T-helper 22 cell (primary cell): ENCODE results near the gene MYOF.
"Not testable (repeated sequence)": the region's sequence is repeated elsewhere in the genome, so short reads cannot be mapped to it uniquely, and the experiment has no call there.

Experiments
- DNase-seq: peaks from one replicate; pipeline ENCODE4 v3.0.0-alpha.2; 2020; ENCODE audit warnings: low read depth

MYOF gene

DNA sequence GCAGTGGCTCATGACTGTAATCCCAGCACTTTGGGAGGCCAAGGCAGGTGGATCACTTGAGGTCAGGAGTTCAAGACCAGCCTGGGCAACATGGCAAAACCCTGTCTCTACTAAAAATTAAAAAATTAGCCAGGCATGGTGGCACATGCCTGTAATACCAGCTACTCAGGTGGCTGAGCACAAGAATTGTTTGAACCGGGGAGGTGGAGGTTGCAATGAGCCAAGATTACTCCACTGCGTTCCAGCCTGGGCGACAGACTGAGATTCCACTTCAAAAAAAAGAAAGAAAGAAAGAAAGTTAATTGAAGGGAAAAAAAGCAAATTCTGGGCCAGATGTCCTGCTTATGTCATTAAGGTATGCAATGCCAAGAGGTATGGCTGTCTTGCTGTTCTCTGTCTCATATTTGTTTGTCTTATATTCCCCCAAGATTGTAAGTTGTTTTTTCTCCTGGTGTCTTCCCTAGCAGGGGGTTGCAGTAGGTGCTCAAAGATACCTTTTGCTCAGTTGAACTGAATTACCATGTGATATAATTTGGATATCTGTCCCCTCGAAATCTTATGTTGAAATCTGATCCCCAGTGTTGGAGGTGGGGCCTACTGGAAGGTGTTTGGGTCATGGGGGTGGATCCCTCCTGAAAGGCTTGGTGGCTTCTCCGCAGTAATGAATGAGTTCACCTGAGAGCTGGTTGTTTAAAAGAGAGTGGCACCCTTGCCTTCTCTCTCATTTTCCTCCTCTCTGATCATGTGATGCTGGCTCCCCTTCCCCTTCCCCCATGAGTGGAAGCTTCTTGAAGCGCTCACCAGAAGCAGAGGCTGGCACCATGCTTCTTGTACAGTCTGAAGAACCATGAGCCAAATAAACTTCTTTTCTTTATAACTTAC lies 60.9 kb downstream of the MYOF start:
- DNase-seq, result no peak

GRCh38 chr10:93420091-93420490 lies 62.0 kb downstream of the MYOF start:
- DNase-seq, result no peak

DNA sequence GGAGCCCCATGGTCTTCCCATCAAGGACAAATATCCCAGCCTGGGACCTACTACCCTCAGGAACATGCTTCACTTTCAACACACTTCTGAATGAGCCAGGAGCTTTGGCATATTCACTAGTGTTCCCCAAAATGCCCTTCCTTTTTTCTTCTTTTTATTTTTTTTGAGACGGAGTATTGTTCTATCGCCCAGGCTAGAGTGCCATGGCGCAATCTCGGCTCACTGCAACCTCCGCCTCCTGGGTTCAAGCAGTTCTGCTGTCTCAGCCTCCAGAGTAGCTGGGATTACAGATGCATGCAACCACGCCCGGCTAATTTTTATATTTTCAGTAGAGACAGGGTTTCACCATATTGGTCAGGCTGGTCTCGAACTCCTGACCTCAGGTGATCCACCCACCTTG lies 63.1 kb downstream of the MYOF start:
- not testable (repeated sequence) for DNase-seq

- DNase-seq, result no peak
These were observed 64.2 kb downstream of the MYOF start for GRCh38 chr10:93417921-93418320.

DNA sequence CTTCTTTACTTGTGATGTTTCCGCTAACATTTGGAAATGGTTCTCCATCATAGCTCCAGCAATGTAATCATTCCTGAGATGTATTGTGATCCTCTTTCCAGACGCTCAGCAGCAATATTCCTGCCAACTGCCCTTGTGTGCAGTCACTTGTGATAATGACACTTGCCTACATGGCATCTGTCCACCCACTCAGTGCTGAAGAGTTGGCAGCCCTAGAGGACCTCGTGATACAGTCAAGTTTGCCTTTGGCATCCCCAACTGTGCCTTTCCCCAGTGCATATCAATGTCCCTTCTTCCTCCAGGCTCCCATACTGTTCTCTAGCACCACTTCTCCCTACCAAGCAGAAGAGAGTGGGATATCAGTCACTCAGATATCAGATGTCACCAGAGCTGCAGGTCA lies 64.9 kb downstream of the MYOF start:
- DNase-seq, result no peak

GRCh38 chr10:93416824-93417223 lies 65.3 kb downstream of the MYOF start:
- DNase-seq, result no peak

GRCh38 chr10:93415693-93416092 lies 66.4 kb downstream of the MYOF start:
- DNase-seq, result no peak

- no peak for DNase-seq
These were observed 68.9 kb downstream of the MYOF start for GRCh38 chr10:93413252-93413689.

DNA sequence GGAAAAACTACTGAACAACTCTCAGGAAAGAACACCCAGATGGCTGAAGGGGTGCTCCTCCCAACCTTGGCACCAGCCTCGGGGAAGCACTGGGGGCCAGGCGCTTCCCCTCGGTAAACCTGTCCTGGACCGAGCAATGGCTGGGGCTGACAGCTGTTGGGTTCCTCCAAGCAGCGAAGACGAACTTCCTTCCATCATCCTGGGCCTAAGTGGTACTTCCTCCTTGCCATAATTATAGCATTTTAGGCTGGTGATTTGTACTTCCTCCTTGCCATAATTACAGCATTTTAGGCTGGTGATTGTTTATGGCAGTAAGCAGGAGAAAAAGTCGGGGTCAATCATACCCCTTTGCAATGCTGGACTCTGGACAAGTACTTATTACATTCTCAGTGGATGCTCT lies 69.3 kb downstream of the MYOF start:
- no peak for DNase-seq

DNA sequence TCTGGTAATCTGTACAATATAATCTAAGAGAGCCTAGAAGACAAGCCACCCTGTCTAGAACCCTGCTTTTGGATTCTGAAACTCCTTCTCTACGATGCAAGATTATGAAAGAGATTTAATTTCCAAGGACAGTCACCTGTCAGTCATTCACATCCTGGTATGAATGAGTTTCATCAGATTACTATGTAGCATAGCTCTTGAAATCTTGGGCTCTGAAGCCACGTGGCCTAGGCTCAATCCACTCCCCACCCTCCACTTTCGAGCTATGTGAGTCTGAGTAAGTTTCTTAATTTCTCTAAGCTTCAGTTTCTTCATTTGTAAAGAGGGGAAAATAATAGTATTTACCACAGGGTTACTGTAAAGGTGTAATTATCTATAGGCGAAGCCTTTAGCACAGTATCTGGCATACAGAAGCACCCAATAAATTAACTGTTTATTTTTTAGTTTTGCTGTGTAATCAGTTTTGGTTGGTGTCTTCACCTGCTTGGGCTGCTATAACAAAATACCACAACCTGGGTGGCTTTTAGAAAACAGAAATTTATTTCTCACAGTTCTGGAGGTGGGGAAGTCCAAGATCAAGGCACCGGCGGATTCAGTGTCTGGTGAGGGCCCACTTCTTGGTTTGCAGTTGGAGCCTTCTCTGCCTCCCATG lies 71.3 kb downstream of the MYOF start:
- no peak for DNase-seq

DNA sequence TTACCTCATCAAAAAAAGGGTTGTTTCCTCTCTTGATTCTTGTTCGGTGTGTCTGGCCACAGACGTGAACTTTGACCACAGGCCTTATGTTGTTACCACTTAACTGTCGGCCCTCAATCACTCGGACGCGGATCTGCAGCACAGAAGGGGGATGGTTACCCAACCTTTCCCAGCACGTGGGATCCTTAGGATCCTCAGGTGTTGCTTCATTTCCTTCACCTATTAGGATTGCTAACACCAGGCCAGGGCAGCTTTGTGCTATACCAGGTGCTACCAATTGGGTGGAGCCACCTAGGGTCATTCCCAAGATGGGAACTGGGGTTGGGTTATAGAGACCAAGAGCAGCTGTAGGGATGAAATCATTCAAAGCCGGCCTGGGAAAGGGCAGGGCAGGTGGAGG lies 73.4 kb downstream of the MYOF start:
- no peak for DNase-seq

- no peak for DNase-seq
These were observed 75.6 kb downstream of the MYOF start for GRCh38 chr10:93406364-93407145.

DNA sequence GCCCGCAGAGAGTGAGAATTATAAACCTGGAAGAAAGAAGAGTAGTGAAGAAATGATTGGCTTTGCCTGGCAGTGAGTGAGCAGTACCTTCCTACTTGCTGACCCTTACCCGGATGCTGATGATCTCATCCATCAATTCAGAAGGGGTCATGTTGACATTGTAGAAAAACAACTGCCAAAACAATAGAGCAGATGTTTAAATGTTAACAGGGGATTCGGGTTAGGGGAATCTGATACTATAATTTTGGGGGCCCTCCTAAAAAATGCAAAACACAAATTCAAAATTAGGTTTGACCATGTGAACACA lies 78.1 kb downstream of the MYOF start:
- no peak for DNase-seq

DNA sequence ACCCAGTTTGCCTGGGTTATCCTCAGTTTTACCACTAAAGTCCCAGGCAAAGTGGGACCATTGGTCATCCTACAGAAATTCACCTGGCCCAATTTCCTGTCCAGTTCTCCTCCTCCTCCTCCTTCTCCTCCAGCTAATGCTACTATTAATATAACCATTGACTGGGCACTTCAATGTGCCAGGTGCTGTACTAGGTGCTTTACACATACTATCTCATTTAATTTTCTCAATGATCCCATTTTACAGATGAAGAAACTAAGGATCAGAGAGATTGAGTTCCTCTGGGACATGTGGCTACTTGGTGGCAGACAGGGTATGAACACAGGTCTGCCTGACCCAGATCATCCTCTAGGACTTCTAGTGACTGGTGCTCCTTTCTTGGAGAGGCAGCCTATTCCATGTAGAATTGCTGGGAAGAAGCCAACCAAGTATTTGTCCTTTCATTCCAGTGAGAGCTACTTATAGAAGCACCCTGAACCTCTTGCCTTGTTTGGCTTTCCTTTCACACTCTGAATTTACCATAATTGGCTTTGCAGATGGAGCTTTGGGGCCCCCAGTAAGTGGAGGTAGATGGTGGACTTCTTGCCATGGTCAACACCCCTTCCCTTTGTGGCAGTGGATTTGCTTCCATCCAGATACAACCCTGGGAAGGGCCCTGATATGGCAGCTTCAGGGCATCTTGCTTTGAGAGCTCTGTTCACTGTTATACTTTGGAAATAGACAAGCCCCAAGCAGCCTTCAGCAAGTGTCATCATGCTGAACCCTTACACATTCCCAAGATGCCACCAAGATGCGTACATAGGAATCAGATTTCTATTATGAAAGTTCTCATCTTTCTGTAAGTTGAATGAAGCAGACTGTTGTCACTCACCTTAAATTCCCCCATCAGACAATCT lies 78.7 kb downstream of the MYOF start:
- DNase-seq, result no peak

DNA sequence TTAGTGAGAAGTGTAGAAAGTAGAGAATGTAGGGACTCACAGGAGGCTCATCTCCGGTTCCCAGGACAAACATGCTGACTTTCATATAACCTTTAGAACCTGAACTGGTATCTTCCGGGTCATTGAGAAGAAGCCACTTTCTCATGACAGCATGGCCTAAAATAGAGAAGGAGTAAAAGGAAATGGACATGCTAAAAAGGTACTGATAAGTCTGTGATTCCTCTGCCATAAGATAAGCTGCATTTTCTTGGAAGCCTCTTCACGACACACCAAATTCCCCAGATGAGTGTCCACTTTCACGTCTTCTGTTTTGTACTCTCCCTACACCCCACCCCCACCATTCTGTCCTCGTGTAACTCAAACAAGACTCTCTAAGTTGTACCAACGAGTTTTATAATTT lies 79.9 kb downstream of the MYOF start:
- no peak for DNase-seq

- DNase-seq, result no peak
These were observed 83.6 kb downstream of the MYOF start for GRCh38 chr10:93398528-93398927.

DNA sequence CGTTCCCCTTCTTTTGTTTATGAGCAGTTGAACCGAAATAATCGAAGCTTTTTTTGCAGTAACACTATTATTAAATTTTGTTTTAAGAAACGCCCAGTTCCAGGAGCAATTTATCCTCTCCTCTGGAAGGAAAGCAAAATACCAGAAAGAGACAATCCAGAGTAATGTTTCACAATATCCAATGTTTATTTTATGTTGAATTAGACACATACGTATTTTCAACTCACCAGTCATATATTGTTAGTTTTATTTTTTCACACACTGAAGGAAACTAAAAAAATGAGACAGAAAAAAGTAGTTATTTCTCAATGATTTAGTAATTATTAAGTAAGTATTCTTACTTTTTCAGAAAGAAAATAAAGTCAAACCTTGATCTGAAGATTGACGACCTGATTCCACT lies 85.1 kb downstream of the MYOF start:
- DNase-seq, result no peak

- DNase-seq, result no peak
These were observed 88.9 kb downstream of the MYOF start for GRCh38 chr10:93393211-93393610.

DNA sequence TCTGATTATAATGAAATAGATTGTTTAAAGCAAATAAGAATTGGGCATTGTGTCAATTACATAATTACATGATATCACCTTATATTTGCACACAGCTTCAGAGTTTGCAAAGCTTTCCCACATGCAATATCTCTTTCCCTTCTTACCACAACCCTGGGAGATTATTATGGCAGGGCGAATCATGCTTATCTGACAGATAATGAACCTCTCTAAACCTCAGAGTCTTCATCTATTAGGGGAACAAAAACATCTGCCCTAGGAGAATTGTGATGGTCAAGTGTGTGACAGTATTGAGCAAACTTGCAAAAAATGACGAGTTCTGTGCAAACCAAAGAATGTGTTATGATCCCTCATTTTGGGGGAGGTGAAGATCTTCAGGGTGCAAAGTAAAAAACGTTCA lies 90.0 kb downstream of the MYOF start:
- no peak for DNase-seq

- no peak for DNase-seq
These were observed 91.6 kb downstream of the MYOF start for GRCh38 chr10:93390306-93391090.
